Stimulated activated naive CD4-positive, alpha-beta T cell (primary cell): ENCODE data around the gene VWA3A.
A peak's percentile ranks its signal among the peaks of the same experiment; 100 is the strongest.

ENCODE experiments used
- DNase-seq, 6 experiments: peaks; one replicate each; lab custom pipeline; 2025; lab: John Stamatoyannopoulos, UW

The VWA3A gene

GRCh38 chr16:22203091-22203490 is 110.8 kb downstream of the VWA3A start:
- no peak for DNase-seq

DNA sequence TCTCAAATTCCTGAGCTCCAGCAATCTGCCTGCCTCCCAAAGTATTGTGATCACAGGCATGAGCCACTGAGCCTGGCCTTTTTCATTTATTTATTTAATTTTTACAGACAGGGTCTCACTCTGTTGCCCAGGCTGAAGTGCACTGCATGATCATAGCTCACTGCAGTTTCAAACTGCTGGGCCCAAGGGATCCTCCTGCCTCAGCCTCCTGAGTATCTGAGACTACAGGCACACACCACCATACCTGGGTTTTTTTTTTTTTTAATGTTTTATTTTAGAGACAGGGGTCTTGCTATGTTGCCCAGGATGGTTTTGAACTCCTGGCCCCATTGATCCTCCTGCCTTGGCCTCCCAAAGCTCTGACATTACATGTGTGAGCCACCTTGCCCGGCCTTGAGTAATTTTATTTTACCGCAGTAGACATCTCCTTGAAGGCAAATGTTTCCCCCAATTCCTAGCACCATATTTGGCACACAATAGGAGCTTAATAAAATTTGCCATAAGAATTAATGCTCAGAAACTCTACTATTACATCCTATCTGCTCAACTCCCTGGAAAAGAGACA is 111.8 kb downstream of the VWA3A start:
- DNase-seq = no peak

- DNase-seq = no peak
Measured at GRCh38 chr16:22205577-22206012, 113.3 kb downstream of the VWA3A start.

DNA sequence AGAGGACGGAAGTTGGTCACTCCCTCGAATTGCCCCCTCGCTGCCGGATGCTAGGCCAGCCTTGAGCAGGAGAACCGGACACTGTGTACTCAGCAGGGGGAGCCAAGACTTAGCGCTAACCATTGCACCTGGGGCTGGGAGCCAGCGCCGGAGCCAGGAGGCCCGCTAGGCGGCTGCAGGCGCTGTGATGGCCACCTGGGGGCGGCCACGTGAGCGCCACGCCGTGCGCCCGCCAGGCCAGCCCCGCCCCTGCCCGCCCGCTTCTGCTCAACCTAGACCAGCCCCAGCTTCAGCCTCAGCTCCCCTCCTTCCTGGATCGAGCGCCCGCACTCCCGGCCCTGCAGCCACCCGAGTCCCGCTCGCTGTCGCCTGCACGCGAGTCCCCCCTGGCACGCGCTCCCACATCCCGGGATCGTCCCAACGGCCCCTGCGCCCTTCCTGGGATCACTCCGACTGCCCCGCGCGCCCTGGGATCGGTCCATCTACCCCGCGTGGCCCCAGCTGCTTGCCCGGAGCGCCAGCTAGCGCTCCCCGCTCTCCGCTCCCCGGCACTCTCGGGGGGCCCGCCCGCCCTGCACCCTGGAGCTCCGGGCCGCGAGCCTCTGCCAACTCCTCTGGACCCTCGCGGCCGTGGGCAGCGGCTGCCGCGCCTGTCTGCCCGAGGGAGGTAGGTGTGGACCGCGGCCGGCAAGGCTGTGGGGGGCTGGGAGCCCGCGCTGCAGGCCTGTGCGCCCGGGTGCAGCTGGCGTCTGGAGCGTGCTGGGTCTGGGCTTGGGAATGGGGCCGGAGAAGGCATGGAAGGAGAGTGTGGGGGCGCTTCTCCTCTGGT is 113.9 kb downstream of the VWA3A start, which contains the start of gene EEF2K:
EEF2K (plus strand) TSS at position 266 of the 829 bp plus-strand sequence. CDS start 19,452 bp downstream, outside the sequence.
- peak; percentile 57 to 75 (median 68) for DNase-seq
